Hepatocyte (in vitro differentiated cells): ENCODE results near the gene EBP.

Experiments used
- CTCF ChIP-seq: fragments of 200-600 bp; sonication (generic); IDR thresholded peaks from 2 replicates; pipeline ENCODE4 v1.5.1; 2016; ENCODE audit warnings: antibody characterized with exemption, mild to moderate bottlenecking; ENCODE audit not compliant: poor library complexity
- EZH2 ChIP-seq: fragments of 200-600 bp; sonication (generic); IDR thresholded peaks from 2 replicates; pipeline ENCODE4 v1.6.1; 2016; ENCODE audit warnings: antibody characterized with exemption, mild to moderate bottlenecking, borderline replicate concordance
- EZH2phosphoT487 ChIP-seq: fragments of 200-600 bp; sonication (generic); IDR thresholded peaks from one replicate; pipeline ENCODE4 v1.6.1; 2018; ENCODE audit warnings: antibody characterized with exemption, mild to moderate bottlenecking, low read depth, moderate library complexity; ENCODE audit not compliant: unreplicated experiment, severe bottlenecking

- no peak for TF ChIP-seq EZH2
- TF ChIP-seq CTCF = no peak
- no peak for TF ChIP-seq EZH2phosphoT487
Measured at GRCh38 chrX:48475774-48476577, 45.6 kb upstream of the EBP start, which contains the start of gene FTSJ1.
